Measurements from ENCODE around the gene CBFA2T2.

DNA sequence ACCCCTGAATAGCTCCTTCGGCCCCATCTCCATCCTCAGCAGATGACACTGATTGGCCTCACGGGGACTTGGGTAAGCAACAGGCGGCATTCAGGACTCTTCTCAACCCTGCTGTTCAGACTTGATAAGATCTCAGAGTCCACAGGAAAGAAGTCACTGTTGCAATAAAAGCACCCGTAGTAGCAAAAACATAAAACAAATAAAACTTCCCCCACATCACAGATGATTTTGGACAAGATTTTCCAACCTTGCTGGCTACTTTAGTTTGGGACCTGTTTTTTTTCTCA, 155.1 kb downstream of the CBFA2T2 start:
- TF ChIP-seq CTCF (conservative IDR thresholded peaks at IDR 0.05) (no peak), EZH2 (IDR thresholded peaks at IDR 0.05; ENCODE audit: low read depth) (no peak)
